Activated T-cell treated with anti-CD3 and anti-CD28 coated beads, Interleukin-2, amount 50 U/mL, for 24 hours (primary cell): Measurements from ENCODE around the gene DPAGT1.

ENCODE experiments used
- DNase-seq: peaks from one replicate; pipeline ENCODE4 v3.0.0-alpha.2; 2020
- H3K27ac Mint-ChIP-seq: 2 replicates; pipeline ENCODE4 v1.8.0; 2020; ENCODE audit warnings: mild to moderate bottlenecking, mixed read lengths
- H3K27me3 Mint-ChIP-seq: 2 replicates; pipeline ENCODE4 v1.8.0; 2020; ENCODE audit warnings: mixed read lengths
- H3K36me3 Mint-ChIP-seq: 2 replicates; pipeline ENCODE4 v1.8.0; 2020; ENCODE audit warnings: low read depth, mixed read lengths
- H3K4me1 Mint-ChIP-seq: 2 replicates; pipeline ENCODE4 v1.8.0; 2020; ENCODE audit warnings: low read depth, mixed read lengths
- H3K4me3 Mint-ChIP-seq: 2 replicates; pipeline ENCODE4 v1.8.0; 2020; ENCODE audit warnings: mild to moderate bottlenecking, moderate library complexity, mixed read lengths
- H3K9me3 Mint-ChIP-seq: 2 replicates; pipeline ENCODE4 v1.8.0; 2020; ENCODE audit warnings: mixed read lengths

DPAGT1 gene

GRCh38 chr11:119092880-119093842 lies 8.5 kb downstream of the DPAGT1 start:
- peak overlapping the region; percentile 93 for H3K4me3 Mint-ChIP-seq
- H3K27ac Mint-ChIP-seq: peak overlapping the region; percentile 93
- no peak for DNase-seq
- peaks cover 39% of the 10 kb centered on the region for H3K4me1 Mint-ChIP-seq
- no peaks in the 10 kb centered on the region for H3K9me3 Mint-ChIP-seq
- peaks cover 3% of the 10 kb centered on the region for H3K27me3 Mint-ChIP-seq
- H3K36me3 Mint-ChIP-seq: peaks cover 92% of the 10 kb centered on the region

DNA sequence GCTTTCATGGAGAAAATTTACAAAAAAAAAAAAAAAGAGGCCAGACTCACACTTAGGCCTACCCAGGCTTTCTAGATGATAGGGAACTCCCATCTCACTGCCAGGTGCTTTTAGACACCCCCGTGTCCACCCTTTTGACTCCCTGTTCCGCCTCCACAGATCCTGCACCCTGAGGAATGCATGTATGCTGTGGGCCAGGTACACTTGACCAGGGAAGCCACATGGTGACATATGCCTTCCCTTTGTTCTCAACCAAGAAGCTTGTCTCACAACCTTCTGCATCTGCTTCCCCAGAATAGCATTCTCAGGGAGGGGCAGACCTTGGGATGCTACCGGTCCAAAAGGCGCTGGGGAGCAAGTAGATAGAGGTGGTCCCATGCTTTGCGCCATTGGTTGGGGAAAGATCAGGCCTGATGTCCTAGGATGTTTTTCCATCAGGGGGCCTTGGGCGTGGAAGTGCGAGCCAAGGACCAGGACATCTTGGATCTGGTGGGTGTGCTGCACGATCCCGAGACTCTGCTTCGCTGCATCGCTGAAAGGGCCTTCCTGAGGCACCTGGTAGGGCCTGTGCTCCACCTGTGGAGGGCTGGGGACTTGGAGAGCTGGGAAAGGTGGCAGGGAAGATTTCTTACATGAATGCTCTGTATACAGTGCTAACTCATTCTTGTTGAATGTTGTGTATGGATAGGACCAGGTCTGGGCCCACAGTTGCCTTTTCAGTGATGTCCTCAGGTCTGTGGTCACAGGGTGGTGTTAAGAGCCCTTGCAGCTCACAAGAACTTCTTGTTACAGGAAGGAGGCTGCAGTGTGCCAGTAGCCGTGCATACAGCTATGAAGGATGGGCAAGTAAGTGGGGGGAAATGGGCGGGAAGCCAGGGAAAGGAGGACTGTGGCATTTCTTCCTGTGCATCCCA lies 9.4 kb downstream of the DPAGT1 start:
- Mint-ChIP-seq H3K4me1 (peaks cover 45% of the 10 kb centered on the region), H3K36me3 (peaks cover 91% of the 10 kb centered on the region), H3K27me3 (peaks cover 3% of the 10 kb centered on the region), H3K27ac (peak overlapping the region; percentile 93), H3K9me3 (no peaks in the 10 kb centered on the region), H3K4me3 (peak overlapping the region; percentile 93)
- DNase-seq: no peak

GRCh38 chr11:119091178-119091577 lies 10.5 kb downstream of the DPAGT1 start:
- H3K27ac Mint-ChIP-seq: peak overlapping the region; percentile 93
- no peak for DNase-seq
- H3K27me3 Mint-ChIP-seq: peaks cover 3% of the 10 kb centered on the region
- H3K36me3 Mint-ChIP-seq: peaks cover 82% of the 10 kb centered on the region
- H3K4me1 Mint-ChIP-seq: peaks cover 43% of the 10 kb centered on the region
- H3K4me3 Mint-ChIP-seq: no peak overlapping the region
- H3K9me3 Mint-ChIP-seq: no peaks in the 10 kb centered on the region

GRCh38 chr11:119089319-119089718 lies 12.3 kb downstream of the DPAGT1 start:
- Mint-ChIP-seq H3K36me3 (peaks cover 79% of the 10 kb centered on the region), H3K4me3 (no peak overlapping the region), H3K27me3 (no peaks in the 10 kb centered on the region), H3K9me3 (no peaks in the 10 kb centered on the region), H3K4me1 (peaks cover 48% of the 10 kb centered on the region), H3K27ac (no peak overlapping the region)
- DNase-seq: no peak

DNA sequence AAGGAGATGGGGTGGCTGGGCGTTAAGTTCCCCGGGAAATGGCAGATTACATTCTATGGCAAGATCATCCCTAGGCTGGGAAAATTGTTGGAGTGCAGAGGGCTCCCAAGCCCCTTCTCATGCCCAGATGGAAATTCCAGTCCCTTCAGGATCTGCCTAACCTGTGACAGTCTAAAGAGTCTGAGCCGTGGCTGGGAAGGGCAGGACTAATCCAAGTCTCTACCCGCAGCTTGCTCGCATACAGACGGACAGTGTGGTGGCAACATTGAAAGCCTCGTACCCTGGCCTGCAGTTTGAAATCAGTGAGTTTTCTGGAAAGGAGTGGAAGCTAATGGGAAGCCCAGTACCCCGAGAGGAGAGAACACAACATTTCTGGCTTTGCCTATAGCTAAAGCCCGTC lies 13.2 kb downstream of the DPAGT1 start:
- Mint-ChIP-seq H3K9me3 (no peaks in the 10 kb centered on the region), H3K4me3 (no peak overlapping the region), H3K27me3 (no peaks in the 10 kb centered on the region), H3K27ac (no peak overlapping the region), H3K36me3 (peaks cover 69% of the 10 kb centered on the region), H3K4me1 (peaks cover 46% of the 10 kb centered on the region)
- DNase-seq: no peak

DNA sequence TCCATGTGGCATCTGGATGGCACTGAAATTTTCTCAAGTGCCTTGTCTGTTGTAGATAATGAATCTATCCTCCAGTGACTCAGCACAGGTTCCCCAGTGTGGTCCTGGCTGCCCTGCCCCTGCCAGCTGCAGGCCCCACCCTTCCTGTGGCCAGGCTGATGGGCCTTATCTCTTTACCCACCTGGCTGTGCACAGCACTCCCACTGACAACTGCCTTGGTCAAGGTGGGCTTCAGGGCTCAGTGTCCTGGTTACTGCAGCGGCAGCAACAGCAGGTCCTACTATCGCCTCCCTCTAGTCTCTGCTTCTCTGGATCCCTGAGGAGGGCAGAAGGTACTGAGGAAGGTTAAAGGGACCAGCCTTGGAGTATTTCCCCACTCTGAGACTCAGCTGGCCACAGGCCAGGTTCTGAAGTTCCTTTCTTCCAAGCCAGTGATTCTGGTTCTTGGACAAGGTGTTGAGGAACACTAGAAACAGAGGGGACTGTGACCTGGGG lies 13.9 kb downstream of the DPAGT1 start:
- no peaks in the 10 kb centered on the region for H3K9me3 Mint-ChIP-seq
- no peak overlapping the region for H3K27ac Mint-ChIP-seq
- H3K27me3 Mint-ChIP-seq: no peaks in the 10 kb centered on the region
- no peak for DNase-seq
- peaks cover 63% of the 10 kb centered on the region for H3K36me3 Mint-ChIP-seq
- H3K4me3 Mint-ChIP-seq: no peak overlapping the region
- H3K4me1 Mint-ChIP-seq: peaks cover 40% of the 10 kb centered on the region

- Mint-ChIP-seq H3K27me3 (no peaks in the 10 kb centered on the region), H3K4me3 (peak overlapping the region; percentile 42), H3K4me1 (peaks cover 34% of the 10 kb centered on the region)
These were observed 14.5 kb downstream of the DPAGT1 start for GRCh38 chr11:119087123-119087522.

DNA sequence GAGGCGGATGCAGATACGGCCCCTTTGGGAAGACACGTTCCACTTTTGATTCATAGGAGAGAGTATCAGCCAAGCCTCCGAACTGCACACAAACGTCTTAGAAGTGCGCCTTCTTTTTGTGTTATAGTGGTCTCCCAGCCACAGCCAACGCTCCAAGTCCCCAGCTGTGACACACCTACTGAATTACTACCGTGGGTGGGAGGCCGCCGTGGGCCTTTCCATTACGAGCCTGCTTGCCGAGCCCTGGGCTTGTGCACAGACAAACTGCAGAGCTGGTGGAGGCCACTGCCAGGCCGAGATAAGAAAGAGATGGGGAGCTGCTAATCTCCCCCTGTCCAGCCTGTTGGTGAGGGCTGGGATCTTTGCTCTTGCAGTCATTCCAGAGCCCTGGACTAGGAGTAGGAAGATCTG lies 16.2 kb downstream of the DPAGT1 start:
- peak overlapping the region; percentile 99 for H3K4me3 Mint-ChIP-seq
- H3K36me3 Mint-ChIP-seq: peaks cover 63% of the 10 kb centered on the region
- no peaks in the 10 kb centered on the region for H3K27me3 Mint-ChIP-seq
- no peaks in the 10 kb centered on the region for H3K9me3 Mint-ChIP-seq
- peak overlapping the region; percentile 98 for H3K27ac Mint-ChIP-seq
- no peak for DNase-seq
- peaks cover 24% of the 10 kb centered on the region for H3K4me1 Mint-ChIP-seq

More at GRCh38 chr11:119087123-119087522, 14.5 kb downstream of the DPAGT1 start:
- Mint-ChIP-seq H3K36me3 (peaks cover 62% of the 10 kb centered on the region), H3K27ac (peak overlapping the region; percentile 20), H3K9me3 (no peaks in the 10 kb centered on the region)
- DNase-seq: no peak

DNA sequence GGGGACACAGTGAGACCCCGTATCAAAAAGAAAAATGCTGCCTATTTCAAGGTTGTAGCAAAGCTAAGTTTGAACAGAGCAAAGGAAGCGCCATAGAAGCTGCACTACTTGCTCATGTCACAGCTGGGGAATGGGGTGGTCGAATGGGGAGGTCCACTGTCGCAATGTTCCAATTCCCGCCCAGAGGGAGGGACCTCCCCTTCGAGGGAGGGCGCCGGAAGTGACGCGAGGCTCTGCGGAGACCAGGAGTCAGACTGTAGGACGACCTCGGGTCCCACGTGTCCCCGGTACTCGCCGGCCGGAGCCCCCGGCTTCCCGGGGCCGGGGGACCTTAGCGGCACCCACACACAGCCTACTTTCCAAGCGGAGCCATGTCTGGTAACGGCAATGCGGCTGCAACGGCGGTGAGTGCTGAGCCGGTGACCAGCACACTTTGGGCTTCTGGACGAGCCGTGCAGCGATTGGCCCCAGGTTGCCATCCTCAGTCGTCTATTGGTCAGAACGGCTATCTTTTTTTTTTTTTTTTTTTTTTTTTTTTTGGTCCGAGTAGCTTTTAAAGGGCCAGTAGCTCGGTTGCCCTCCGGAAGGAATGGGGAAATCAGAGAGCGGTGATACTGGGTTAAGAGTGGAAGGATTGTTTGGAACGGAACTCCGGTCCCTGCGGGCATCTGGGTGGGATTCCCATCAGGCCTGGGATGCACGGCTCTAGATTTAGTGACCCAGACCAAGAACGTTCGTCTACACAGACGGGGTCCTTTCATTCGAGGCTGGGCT lies 16.8 kb downstream of the DPAGT1 start, which contains the start of gene HMBS:
HMBS (plus strand) TSS at position 219 of the 774 bp plus-strand sequence; CDS start at position 372, 153 bp downstream.
- H3K4me3 Mint-ChIP-seq: peak within 1 kb of the TSS; percentile 99
- H3K27me3 Mint-ChIP-seq: no peaks in the 10 kb centered on the region
- no peaks in the 10 kb centered on the region for H3K9me3 Mint-ChIP-seq
- peak within 1 kb of the TSS; percentile 98 for H3K27ac Mint-ChIP-seq
- H3K36me3 Mint-ChIP-seq: peaks cover 63% of the 10 kb centered on the region
- peaks cover 24% of the 10 kb centered on the region for H3K4me1 Mint-ChIP-seq
- DNase-seq: peak; percentile 97

DNA sequence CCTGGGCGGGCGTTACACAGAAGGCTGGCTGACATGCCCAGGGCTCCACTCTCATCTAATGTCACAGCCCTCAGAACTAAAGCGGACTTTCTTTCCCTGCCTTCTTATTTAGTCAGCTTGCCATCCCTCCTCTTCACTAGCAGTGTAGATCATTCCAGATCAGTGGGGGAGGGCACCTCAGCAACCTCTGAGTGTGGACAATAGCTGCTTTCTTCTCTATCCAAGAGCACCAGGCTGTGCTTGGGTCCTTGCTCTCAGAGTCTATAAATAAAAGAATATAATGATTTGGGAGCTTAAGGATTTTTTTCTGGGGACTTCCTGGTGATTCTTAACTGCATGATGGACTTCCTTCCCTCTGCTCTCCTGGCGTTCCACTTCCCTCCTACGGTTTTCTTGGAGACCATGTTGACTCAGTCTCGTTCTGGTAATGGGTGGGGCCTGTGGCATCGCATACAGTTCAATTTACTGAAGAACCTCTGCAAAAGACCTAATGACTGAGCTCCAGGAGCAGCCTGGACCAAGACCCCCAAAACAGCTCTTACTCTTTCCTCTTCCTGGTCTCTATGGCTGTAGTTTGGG lies 19.9 kb downstream of the DPAGT1 start:
- Mint-ChIP-seq H3K4me3 (no peak overlapping the region), H3K27ac (peak overlapping the region; percentile 44), H3K36me3 (peaks cover 69% of the 10 kb centered on the region), H3K4me1 (peaks cover 16% of the 10 kb centered on the region), H3K9me3 (no peaks in the 10 kb centered on the region), H3K27me3 (no peaks in the 10 kb centered on the region)
- DNase-seq: no peak

GRCh38 chr11:119078675-119079420 lies 22.8 kb downstream of the DPAGT1 start:
- H3K27me3 Mint-ChIP-seq: no peaks in the 10 kb centered on the region
- no peak overlapping the region for H3K4me3 Mint-ChIP-seq
- H3K9me3 Mint-ChIP-seq: no peaks in the 10 kb centered on the region
- no peaks in the 10 kb centered on the region for H3K4me1 Mint-ChIP-seq
- H3K27ac Mint-ChIP-seq: peak overlapping the region; percentile 20
- peaks cover 74% of the 10 kb centered on the region for H3K36me3 Mint-ChIP-seq
- no peak for DNase-seq

DNA sequence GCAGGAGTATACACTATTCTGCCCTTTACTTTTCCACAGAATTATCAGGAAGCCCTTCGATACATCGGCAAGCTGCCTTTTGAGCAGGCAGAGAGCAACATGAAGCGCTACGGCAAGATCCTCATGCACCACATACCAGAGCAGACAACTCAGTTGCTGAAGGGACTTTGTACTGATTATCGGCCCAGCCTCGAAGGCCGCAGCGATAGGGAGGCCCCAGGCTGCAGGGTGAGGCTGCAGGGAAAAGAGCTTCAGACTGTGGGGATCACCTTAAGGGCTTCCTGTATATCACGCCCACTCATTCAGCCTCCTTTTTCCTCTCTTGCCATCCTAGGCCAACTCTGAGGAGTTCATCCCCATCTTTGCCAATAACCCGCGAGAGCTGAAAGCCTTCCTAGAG lies 23.8 kb downstream of the DPAGT1 start:
- Mint-ChIP-seq H3K9me3 (no peaks in the 10 kb centered on the region), H3K27me3 (no peaks in the 10 kb centered on the region), H3K4me1 (no peaks in the 10 kb centered on the region), H3K27ac (peak overlapping the region; percentile 20), H3K4me3 (no peak overlapping the region), H3K36me3 (peaks cover 84% of the 10 kb centered on the region)
- DNase-seq: no peak
